Ovary (tissue), 3 donors: Measurements from ENCODE around the gene WDR1.

Source experiments
- CTCF ChIP-seq, 3 donors: fragments of 450-650 bp in 2 of 3; fragments of 200-600 bp in 1 of 3; IDR thresholded peaks; one replicate each; pipeline versions ENCODE4 v1.5.1 to v1.8.0; 2016 to 2022; ENCODE audit warnings: antibody characterized with exemption in 3 of 3, mild to moderate bottlenecking in 1 of 3
- EP300 ChIP-seq: sonication (generic); formaldehyde crosslinking; IDR thresholded peaks from one replicate; pipeline ENCODE4 v1.6.1; 2017; ENCODE audit warnings: antibody characterized with exemption
- POLR2A ChIP-seq: fragments of 450-650 bp; IDR thresholded peaks from one replicate; pipeline ENCODE4 v1.6.1; 2017; ENCODE audit warnings: antibody characterized with exemption, mild to moderate bottlenecking, moderate library complexity
- donor health status: DM: no; HTN: no; CAD: no.

- TF ChIP-seq CTCF (IDR thresholded peaks at IDR 0.05) (no peak), EP300 (no peak), POLR2A (no peak)
These were observed 11.7 kb downstream of the WDR1 start for GRCh38 chr4:10104991-10105276.
